GM12891 (cell line): ENCODE data around the gene TBX5.

Experiments used
- DNase-seq: peaks from one replicate; pipeline ENCODE4 v3.0.0; 2011; ENCODE audit warnings: low spot score; ENCODE audit not compliant: insufficient read length
- FAIRE-seq: peaks from 2 replicates; lab custom pipeline; 2011; peaks lifted over from hg19 to GRCh38; lab: Jason Lieb, UNC
- PAX5 ChIP-seq: IDR thresholded peaks from 2 replicates; pipeline ENCODE4 v1.6.1; 2011; ENCODE audit warnings: low read length, moderate library complexity, mild to moderate bottlenecking; ENCODE audit not compliant: insufficient read depth, severe bottlenecking
- POLR2A ChIP-seq: IDR thresholded peaks from 2 replicates; pipeline ENCODE4 v1.6.1; 2011; ENCODE audit warnings: low read depth, low read length, control low read depth
- POLR2AphosphoS5 ChIP-seq: IDR thresholded peaks from 2 replicates; pipeline ENCODE4 v1.6.1; 2011; ENCODE audit warnings: low read depth, low read length, control low read depth
- POU2F2 ChIP-seq: IDR thresholded peaks from 2 replicates; pipeline ENCODE4 v1.6.1; 2011; ENCODE audit warnings: low read depth, mild to moderate bottlenecking, control low read depth, low read length, moderate library complexity
- SPI1 ChIP-seq: IDR thresholded peaks from 2 replicates; pipeline ENCODE4 v1.6.1; 2011; ENCODE audit warnings: low read depth, low read length, control low read depth
- TAF1 ChIP-seq: IDR thresholded peaks from 2 replicates; pipeline ENCODE4 v1.6.1; 2011; ENCODE audit warnings: low read depth, low read length, control low read depth

TBX5 gene

DNA sequence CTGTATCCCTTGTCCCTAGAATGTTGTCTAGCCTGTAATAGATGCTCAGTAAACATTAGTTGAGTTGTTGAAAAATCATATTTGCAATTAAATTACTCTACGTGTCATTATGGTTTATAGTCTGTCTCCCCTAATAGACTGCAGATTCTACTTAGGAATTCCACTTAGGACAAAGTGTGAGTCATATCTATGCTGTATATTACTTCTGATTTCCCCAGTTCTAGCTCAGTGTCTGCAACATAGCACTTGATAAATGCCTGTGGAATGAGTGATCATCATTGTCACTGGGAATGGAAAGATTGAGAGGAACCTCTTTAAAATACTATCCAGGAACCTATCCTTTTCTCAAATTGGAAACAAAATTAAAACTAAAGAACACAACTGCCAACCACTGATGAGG is 99.3 kb downstream of the TBX5 start:
- TF ChIP-seq TAF1 = no peak
- no peak for FAIRE-seq
- no peak for DNase-seq

DNA sequence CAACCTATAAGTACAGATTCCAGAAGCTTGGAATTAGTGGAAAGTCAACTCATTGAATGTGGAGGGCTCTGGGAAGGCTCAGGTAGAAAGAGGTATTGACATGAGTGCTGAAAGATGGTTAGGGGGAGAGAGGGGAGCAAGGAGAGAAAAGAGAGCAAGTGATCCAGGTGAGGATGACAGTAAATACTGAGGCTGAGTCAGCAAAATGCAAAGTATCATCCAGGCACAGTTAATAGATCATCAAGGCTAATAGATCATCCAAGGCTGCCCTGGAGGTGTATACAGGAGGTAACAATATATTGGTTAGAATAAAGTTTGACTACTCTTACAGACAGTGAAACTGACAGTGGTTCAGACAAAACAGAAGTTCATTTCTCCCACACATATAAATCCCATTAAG is 100.5 kb downstream of the TBX5 start:
- no peak for TF ChIP-seq POU2F2
- TF ChIP-seq POLR2AphosphoS5 = no peak
- no peak for TF ChIP-seq SPI1
- no peak for TF ChIP-seq PAX5
- no peak for TF ChIP-seq TAF1
- TF ChIP-seq POLR2A = no peak
- no peak for FAIRE-seq
- no peak for DNase-seq
